HepG2 (cell line): Measurements from ENCODE around the gene SEC14L1. TPM values are rescaled to one million over a fixed set of nuclear protein-coding genes. Genes with fewer than 3 reads are reported as not detected.

Experiments
- ATF7 ChIP-seq, 2 experiments: fragments of 450-650 bp in 1 of 2; sonication (generic) in 1 of 2; formaldehyde crosslinking in 1 of 2; IDR thresholded peaks; 2 replicates each; pipeline versions ENCODE4 v1.4.0 to v1.6.1; 2016 to 2020; ENCODE audit warnings: antibody characterized with exemption in 1 of 2, mild to moderate bottlenecking in 1 of 2, missing genetic modification reagents in 1 of 2
- ERF ChIP-seq: IDR thresholded peaks from 2 replicates; pipeline ENCODE4 v1.6.1; 2018; ENCODE audit warnings: missing biosample characterization, missing genetic modification reagents
- HMG20B ChIP-seq: conservative IDR thresholded peaks from 2 replicates; pipeline ENCODE4 v1.6.1; 2016; ENCODE audit warnings: missing genetic modification reagents, missing compliant biosample characterization
- HMGXB4 ChIP-seq, 2 experiments: sonication (generic) in 1 of 2; formaldehyde crosslinking in 1 of 2; IDR thresholded peaks; 2 replicates each; pipeline versions ENCODE4 v1.4.0 to v1.6.1; 2018 to 2020; ENCODE audit warnings: missing genetic modification reagents in 2 of 2, borderline replicate concordance in 1 of 2, low read depth in 1 of 2, mild to moderate bottlenecking in 1 of 2, missing biosample characterization in 1 of 2
- HOXD1 ChIP-seq: sonication (generic); formaldehyde crosslinking; IDR thresholded peaks from 2 replicates; pipeline ENCODE4 v1.5.0; 2020; ENCODE audit warnings: missing genetic modification reagents
- IRF2 ChIP-seq: IDR thresholded peaks from 2 replicates; pipeline ENCODE4 v1.6.1; 2018; ENCODE audit warnings: missing genetic modification reagents, missing compliant biosample characterization
- KLF15 ChIP-seq: sonication (generic); formaldehyde crosslinking; IDR thresholded peaks from 2 replicates; pipeline ENCODE4 v1.8.1; 2023; ENCODE audit warnings: borderline replicate concordance, mild to moderate bottlenecking, inconsistent platforms, missing genetic modification reagents, mixed read lengths
- NR2F6 ChIP-seq, 2 experiments: IDR thresholded peaks; 2 replicates each; pipeline ENCODE4 v1.6.1; 2016; ENCODE audit warnings: antibody characterized with exemption in 1 of 2, mild to moderate bottlenecking in 1 of 2
- TBX3 ChIP-seq: fragments of 450-650 bp; IDR thresholded peaks from 2 replicates; pipeline ENCODE4 v1.6.1; 2017; ENCODE audit warnings: antibody characterized with exemption, mild to moderate bottlenecking, inconsistent platforms, borderline replicate concordance
- TEAD3 ChIP-seq: optimal IDR thresholded peaks from 2 replicates; pipeline ENCODE3; 2016; ENCODE audit warnings: borderline replicate concordance
- WIZ ChIP-seq: sonication (generic); formaldehyde crosslinking; IDR thresholded peaks from 2 replicates; pipeline ENCODE4 v1.5.1; 2020; ENCODE audit warnings: mild to moderate bottlenecking, missing genetic modification reagents
- ZBTB21 ChIP-seq: sonication (generic); formaldehyde crosslinking; IDR thresholded peaks from 2 replicates; pipeline ENCODE4 v1.4.0; 2020; ENCODE audit warnings: missing genetic modification reagents
- ZMYM2 ChIP-seq: sonication (generic); formaldehyde crosslinking; IDR thresholded peaks from 2 replicates; pipeline ENCODE4 v1.8.0; 2022; ENCODE audit warnings: mild to moderate bottlenecking, missing genetic modification reagents
- ZNF124 ChIP-seq: sonication (generic); formaldehyde crosslinking; IDR thresholded peaks from 2 replicates; pipeline ENCODE4 v1.4.0; 2020; ENCODE audit warnings: missing genetic modification reagents
- ZNF335 ChIP-seq: sonication (generic); formaldehyde crosslinking; IDR thresholded peaks from 2 replicates; pipeline ENCODE4 v1.4.0; 2020; ENCODE audit warnings: missing genetic modification reagents
- ZNF512B ChIP-seq: sonication (generic); formaldehyde crosslinking; IDR thresholded peaks from 2 replicates; pipeline ENCODE4 v1.5.1; 2020; ENCODE audit warnings: missing genetic modification reagents, mild to moderate bottlenecking, borderline replicate concordance
- ZNF644 ChIP-seq: IDR thresholded peaks from 2 replicates; pipeline ENCODE4 v1.6.1; 2016; ENCODE audit warnings: low read depth
- ZNF687 ChIP-seq: sonication (generic); formaldehyde crosslinking; IDR thresholded peaks from 2 replicates; pipeline ENCODE4 v1.5.1; 2020; ENCODE audit warnings: mild to moderate bottlenecking, missing genetic modification reagents, moderate library complexity
- ZNF879 ChIP-seq: sonication (generic); formaldehyde crosslinking; IDR thresholded peaks from 2 replicates; pipeline ENCODE4 v1.8.1; 2023; ENCODE audit warnings: missing genetic modification reagents
- ZNF883 ChIP-seq: sonication (generic); formaldehyde crosslinking; IDR thresholded peaks from 2 replicates; pipeline ENCODE4 v1.5.1; 2020; ENCODE audit warnings: mild to moderate bottlenecking, missing genetic modification reagents; ENCODE audit errors: not compliant biosample characterization
- ZSCAN22 ChIP-seq: sonication (generic); formaldehyde crosslinking; IDR thresholded peaks from 2 replicates; pipeline ENCODE4 v1.4.0; 2020; ENCODE audit warnings: mild to moderate bottlenecking, missing genetic modification reagents
- polyA plus RNA-seq, 8 experiments: library from polyadenylated mRNA; depleted of rRNA in 3 of 8; stranded (reverse) in 7 of 8; unstranded in 1 of 8; fragments of >200 nt; fragmentation: Illumina TruSeq in 4 of 8; extraction: Trizol in 4 of 8; gene quantifications; 2 replicates each; pipeline versions ENCODE4 v1.2.1 to v1.2.3, GENCODE V29; 2011 to 2016; ENCODE audit warnings: low read depth in 4 of 8, missing spikeins in 1 of 8, mixed read lengths in 1 of 8; ENCODE audit not compliant: insufficient read depth in 1 of 8
- total RNA-seq, 5 experiments: library from RNA; depleted of rRNA; stranded (reverse); fragments of >200 nt; fragmentation: Illumina TruSeq; extraction: Trizol; gene quantifications; 2 replicates each; pipeline ENCODE4 v1.2.3, GENCODE V29; 2016; ENCODE audit warnings: low read depth in 1 of 5

The SEC14L1 gene
- total and polyA plus RNA-seq, 2 of the 13 experiments (the other 11 are each of a cell fraction or from before 2014, with no cell fraction given) = 26.3 to 43.9 TPM

- no peak for TF ChIP-seq ZMYM2 (CRISPR knock-in tag)
- TF ChIP-seq WIZ (CRISPR knock-in tag) = no peak
- no peak for TF ChIP-seq KLF15 (CRISPR knock-in tag)
- peak; percentile 43 for TF ChIP-seq ZNF687 (CRISPR knock-in tag)
- TF ChIP-seq ZNF644 (CRISPR knock-in tag) = no peak
- no peak for TF ChIP-seq ZNF335 (CRISPR knock-in tag)
- no peak for TF ChIP-seq ZNF879 (CRISPR knock-in tag)
- TF ChIP-seq HOXD1 (CRISPR knock-in tag) = no peak
- no peak for TF ChIP-seq ATF7 (IDR thresholded peaks at IDR 0.05)
- no peak for TF ChIP-seq ATF7 (CRISPR knock-in tag; IDR thresholded peaks at IDR 0.05)
- no peak for TF ChIP-seq ZNF124 (CRISPR knock-in tag)
- no peak for TF ChIP-seq TBX3
- no peak for TF ChIP-seq ZNF512B (CRISPR knock-in tag)
- peak; percentile 23 to 45; a peak in 1 of 4 replicates for TF ChIP-seq HMGXB4 (CRISPR knock-in tag; IDR thresholded peaks at IDR 0.05; ENCODE audit: borderline replicate concordance in 1 of 2, low read depth in 1 of 2)
- TF ChIP-seq NR2F6 (IDR thresholded peaks at IDR 0.05) = no peak
- no peak for TF ChIP-seq NR2F6 (CRISPR knock-in tag; IDR thresholded peaks at IDR 0.05)
- no peak for TF ChIP-seq ZBTB21 (CRISPR knock-in tag)
- no peak for TF ChIP-seq ZNF883 (CRISPR knock-in tag)
- no peak for TF ChIP-seq ZSCAN22 (CRISPR knock-in tag)
- TF ChIP-seq TEAD3 (CRISPR knock-in tag) = peak; percentile 17
- TF ChIP-seq IRF2 (CRISPR knock-in tag) = no peak
- no peak for TF ChIP-seq ERF (CRISPR knock-in tag)
- no peak for TF ChIP-seq HMG20B (CRISPR knock-in tag)
Measured at GRCh38 chr17:77214743-77215142, 74.0 kb downstream of the SEC14L1 start (continued).
